ENCODE results near the gene GAS7.

Gene GAS7

DNA sequence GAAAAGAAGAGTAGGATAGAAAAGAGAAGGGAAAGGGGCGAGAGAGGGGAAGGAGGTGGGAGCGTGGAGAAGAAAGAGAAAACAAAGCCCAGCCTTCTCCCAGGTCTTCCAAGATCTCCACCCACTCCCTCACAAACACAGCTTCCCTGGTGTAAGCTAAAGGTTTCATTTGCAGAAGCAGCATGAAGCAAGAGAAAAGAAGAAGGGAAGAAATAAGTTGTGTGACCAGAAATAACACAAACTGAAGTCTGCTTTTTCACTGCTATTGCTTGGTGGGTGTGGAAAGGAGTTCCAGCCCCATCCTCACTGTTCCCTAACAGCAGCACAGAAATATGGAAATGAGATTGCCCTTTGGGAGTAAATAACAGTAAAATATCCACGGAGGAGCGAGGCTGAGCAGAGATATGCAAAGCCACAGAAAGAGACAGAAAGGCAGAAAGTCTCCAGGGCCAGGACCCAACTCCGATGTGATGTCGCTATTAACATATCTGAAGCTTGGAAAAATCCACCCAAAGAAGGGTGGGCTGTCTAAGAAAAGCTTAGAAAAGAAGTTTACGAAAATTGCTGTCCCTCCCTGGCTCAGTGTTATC lies 10.3 kb upstream of the GAS7 start:
- Histone ChIP-seq H3K4me1 (ENCODE audit: control insufficient read depth, low read depth, low read length) (no peaks in the 10 kb centered on the region), H3K36me3 (ENCODE audit: control insufficient read depth, insufficient read depth, low read length) (no peaks in the 10 kb centered on the region), H3K4me3 (ENCODE audit: low read length) (no peak overlapping the region), H3K4me2 (ENCODE audit: low read length) (no peak overlapping the region), H3K4ac (ENCODE audit: low read depth, low read length) (no peak overlapping the region), H4K5ac (ENCODE audit: low read length) (no peak overlapping the region), H3K18ac (ENCODE audit: low read length) (peak overlapping the region; percentile 31), H3K23ac (ENCODE audit: low read length) (no peak overlapping the region), H3K27ac (ENCODE audit: low read depth, low read length) (no peak overlapping the region), H3K79me2 (ENCODE audit: control insufficient read depth, insufficient read depth, low read length) (no peaks in the 10 kb centered on the region), H2BK5ac (ENCODE audit: low read length) (no peak overlapping the region), H3K79me1 (ENCODE audit: low read length) (no peaks in the 10 kb centered on the region), H3K27me3 (ENCODE audit: insufficient read depth, low read length, poor library complexity) (no peaks in the 10 kb centered on the region), H2BK15ac (replicated peaks; ENCODE audit: low read depth) (peak overlapping the region; percentile 79), H2AK5ac (ENCODE audit: low read length) (no peak overlapping the region), H3K9ac (ENCODE audit: low read length) (no peak overlapping the region), H4K8ac (ENCODE audit: low read depth, low read length) (no peak overlapping the region), H2BK120ac (ENCODE audit: low read depth, low read length) (no peak overlapping the region), H3K56ac (ENCODE audit: low read length) (no peak overlapping the region)
- WGBS (ENCODE audit: extremely low coverage, insufficient coverage, low lambda C conversion rate) = no CpG with 5 or more reads among the region's 7 CpGs
- no peak for DNase-seq

GRCh38 chr17:10207153-10207552 lies 8.7 kb upstream of the GAS7 start:
- Histone ChIP-seq H3K36me3 (ENCODE audit: control insufficient read depth, insufficient read depth, low read length) (no peaks in the 10 kb centered on the region), H2BK5ac (ENCODE audit: low read length) (no peak overlapping the region), H3K9ac (ENCODE audit: low read length) (no peak overlapping the region), H3K56ac (ENCODE audit: low read length) (no peak overlapping the region), H4K5ac (ENCODE audit: low read length) (no peak overlapping the region), H3K18ac (ENCODE audit: low read length) (no peak overlapping the region), H3K79me1 (ENCODE audit: low read length) (no peaks in the 10 kb centered on the region), H2BK15ac (replicated peaks; ENCODE audit: low read depth) (no peak overlapping the region), H4K8ac (ENCODE audit: low read depth, low read length) (no peak overlapping the region), H3K27me3 (ENCODE audit: insufficient read depth, low read length, poor library complexity) (no peaks in the 10 kb centered on the region), H2AK5ac (ENCODE audit: low read length) (no peak overlapping the region), H3K27ac (ENCODE audit: low read depth, low read length) (no peak overlapping the region), H3K4me3 (ENCODE audit: low read length) (no peak overlapping the region), H3K79me2 (ENCODE audit: control insufficient read depth, insufficient read depth, low read length) (no peaks in the 10 kb centered on the region), H3K4ac (ENCODE audit: low read depth, low read length) (no peak overlapping the region), H3K23ac (ENCODE audit: low read length) (no peak overlapping the region), H3K4me1 (ENCODE audit: control insufficient read depth, low read depth, low read length) (no peaks in the 10 kb centered on the region), H2BK120ac (ENCODE audit: low read depth, low read length) (no peak overlapping the region), H3K4me2 (ENCODE audit: low read length) (no peak overlapping the region)
- no peak for DNase-seq
- WGBS (ENCODE audit: extremely low coverage, insufficient coverage, low lambda C conversion rate) = no CpG with 5 or more reads among the region's 4 CpGs

- peak overlapping the region; percentile 52 for H3K4ac ChIP-seq (ENCODE audit: low read depth, low read length)
- no peak overlapping the region for H4K5ac ChIP-seq (ENCODE audit: low read length)
- H2BK15ac ChIP-seq (replicated peaks; ENCODE audit: low read depth) = no peak overlapping the region
- no peak overlapping the region for H3K23ac ChIP-seq (ENCODE audit: low read length)
- no peak overlapping the region for H4K8ac ChIP-seq (ENCODE audit: low read depth, low read length)
- H3K36me3 ChIP-seq (ENCODE audit: control insufficient read depth, insufficient read depth, low read length) = no peaks in the 10 kb centered on the region
- H2BK120ac ChIP-seq (ENCODE audit: low read depth, low read length) = peak overlapping the region; percentile 35
- H2AK5ac ChIP-seq (ENCODE audit: low read length) = no peak overlapping the region
- H3K18ac ChIP-seq (ENCODE audit: low read length) = no peak overlapping the region
- no peak for DNase-seq
- H3K4me2 ChIP-seq (ENCODE audit: low read length) = no peak overlapping the region
- H3K9ac ChIP-seq (ENCODE audit: low read length) = no peak overlapping the region
- no CpG with 5 or more reads among the region's 2 CpGs for whole genome bisulfite sequencing (ENCODE audit: extremely low coverage, insufficient coverage, low lambda C conversion rate)
- no peak overlapping the region for H2BK5ac ChIP-seq (ENCODE audit: low read length)
- H3K4me3 ChIP-seq (ENCODE audit: low read length) = no peak overlapping the region
- no peak overlapping the region for H3K27ac ChIP-seq (ENCODE audit: low read depth, low read length)
- H3K4me1 ChIP-seq (ENCODE audit: control insufficient read depth, low read depth, low read length) = no peaks in the 10 kb centered on the region
- no peaks in the 10 kb centered on the region for H3K79me2 ChIP-seq (ENCODE audit: control insufficient read depth, insufficient read depth, low read length)
- H3K56ac ChIP-seq (ENCODE audit: low read length) = no peak overlapping the region
- H3K79me1 ChIP-seq (ENCODE audit: low read length) = no peaks in the 10 kb centered on the region
- no peaks in the 10 kb centered on the region for H3K27me3 ChIP-seq (ENCODE audit: insufficient read depth, low read length, poor library complexity)
These were observed 7.3 kb upstream of the GAS7 start for GRCh38 chr17:10205549-10206185.

DNA sequence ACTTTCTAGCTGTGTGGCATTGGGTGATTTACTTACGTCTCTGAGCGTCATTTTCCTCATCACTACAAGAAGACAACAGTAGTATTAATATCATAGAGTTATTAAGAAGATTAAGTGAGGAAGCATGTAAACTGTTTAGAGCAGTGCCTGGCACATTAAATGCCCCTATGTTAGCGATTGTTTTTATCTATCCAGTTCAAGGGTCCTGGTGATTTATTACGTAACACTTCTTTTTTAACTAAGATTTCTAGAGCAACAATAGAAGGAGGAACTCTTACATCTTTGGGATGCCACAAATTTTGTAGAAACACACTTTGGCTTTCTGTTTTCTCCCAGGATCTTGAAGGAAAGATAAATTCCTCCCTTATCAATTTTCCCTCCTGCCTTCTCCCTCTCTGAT lies 3.3 kb upstream of the GAS7 start:
- no peak overlapping the region for H3K4me3 ChIP-seq (ENCODE audit: low read length)
- H4K8ac ChIP-seq (ENCODE audit: low read depth, low read length) = no peak overlapping the region
- H4K5ac ChIP-seq (ENCODE audit: low read length) = no peak overlapping the region
- H3K18ac ChIP-seq (ENCODE audit: low read length) = no peak overlapping the region
- no peak overlapping the region for H2BK5ac ChIP-seq (ENCODE audit: low read length)
- no peaks in the 10 kb centered on the region for H3K27me3 ChIP-seq (ENCODE audit: insufficient read depth, low read length, poor library complexity)
- no peak overlapping the region for H3K9ac ChIP-seq (ENCODE audit: low read length)
- H3K56ac ChIP-seq (ENCODE audit: low read length) = no peak overlapping the region
- no peaks in the 10 kb centered on the region for H3K36me3 ChIP-seq (ENCODE audit: control insufficient read depth, insufficient read depth, low read length)
- H2BK15ac ChIP-seq (replicated peaks; ENCODE audit: low read depth) = no peak overlapping the region
- H3K4me2 ChIP-seq (ENCODE audit: low read length) = no peak overlapping the region
- H2BK120ac ChIP-seq (ENCODE audit: low read depth, low read length) = no peak overlapping the region
- no peaks in the 10 kb centered on the region for H3K4me1 ChIP-seq (ENCODE audit: control insufficient read depth, low read depth, low read length)
- WGBS (ENCODE audit: extremely low coverage, insufficient coverage, low lambda C conversion rate) = no CpG with 5 or more reads among the region's 4 CpGs
- DNase-seq = no peak
- H2AK5ac ChIP-seq (ENCODE audit: low read length) = no peak overlapping the region
- H3K79me2 ChIP-seq (ENCODE audit: control insufficient read depth, insufficient read depth, low read length) = no peaks in the 10 kb centered on the region
- H3K23ac ChIP-seq (ENCODE audit: low read length) = no peak overlapping the region
- H3K27ac ChIP-seq (ENCODE audit: low read depth, low read length) = no peak overlapping the region
- no peaks in the 10 kb centered on the region for H3K79me1 ChIP-seq (ENCODE audit: low read length)
- H3K4ac ChIP-seq (ENCODE audit: low read depth, low read length) = no peak overlapping the region

- Histone ChIP-seq H2BK5ac (ENCODE audit: low read length) (no peak overlapping the region), H3K27me3 (ENCODE audit: insufficient read depth, low read length, poor library complexity) (no peaks in the 10 kb centered on the region), H3K4me2 (ENCODE audit: low read length) (no peak overlapping the region), H3K36me3 (ENCODE audit: control insufficient read depth, insufficient read depth, low read length) (no peaks in the 10 kb centered on the region), H3K4me3 (ENCODE audit: low read length) (no peak overlapping the region), H3K23ac (ENCODE audit: low read length) (no peak overlapping the region), H3K27ac (ENCODE audit: low read depth, low read length) (no peak overlapping the region), H2BK120ac (ENCODE audit: low read depth, low read length) (no peak overlapping the region), H3K79me2 (ENCODE audit: control insufficient read depth, insufficient read depth, low read length) (peaks cover 5% of the 10 kb centered on the region), H3K79me1 (ENCODE audit: low read length) (peaks cover 8% of the 10 kb centered on the region), H4K8ac (ENCODE audit: low read depth, low read length) (no peak overlapping the region), H2AK5ac (ENCODE audit: low read length) (no peak overlapping the region), H4K5ac (ENCODE audit: low read length) (no peak overlapping the region), H3K56ac (ENCODE audit: low read length) (no peak overlapping the region), H3K9ac (ENCODE audit: low read length) (no peak overlapping the region), H3K18ac (ENCODE audit: low read length) (no peak overlapping the region), H3K4me1 (ENCODE audit: control insufficient read depth, low read depth, low read length) (no peaks in the 10 kb centered on the region), H3K4ac (ENCODE audit: low read depth, low read length) (no peak overlapping the region), H2BK15ac (replicated peaks; ENCODE audit: low read depth) (no peak overlapping the region)
- WGBS (ENCODE audit: extremely low coverage, insufficient coverage, low lambda C conversion rate) = no CpG with 5 or more reads among the region's 4 CpGs
- DNase-seq = no peak
These were observed 2.2 kb upstream of the GAS7 start for GRCh38 chr17:10200645-10201044.

GRCh38 chr17:10200016-10200415 lies 1.6 kb upstream of the GAS7 start:
- Histone ChIP-seq H3K79me2 (ENCODE audit: control insufficient read depth, insufficient read depth, low read length) (peaks cover 9% of the 10 kb centered on the region), H3K56ac (ENCODE audit: low read length) (no peak overlapping the region), H2BK15ac (replicated peaks; ENCODE audit: low read depth) (no peak overlapping the region), H4K8ac (ENCODE audit: low read depth, low read length) (no peak overlapping the region), H3K4me3 (ENCODE audit: low read length) (no peak overlapping the region), H3K4ac (ENCODE audit: low read depth, low read length) (no peak overlapping the region), H3K9ac (ENCODE audit: low read length) (no peak overlapping the region), H3K36me3 (ENCODE audit: control insufficient read depth, insufficient read depth, low read length) (no peaks in the 10 kb centered on the region), H3K18ac (ENCODE audit: low read length) (no peak overlapping the region), H2BK120ac (ENCODE audit: low read depth, low read length) (peak overlapping the region; percentile 14), H3K79me1 (ENCODE audit: low read length) (peaks cover 14% of the 10 kb centered on the region), H2AK5ac (ENCODE audit: low read length) (no peak overlapping the region), H3K27ac (ENCODE audit: low read depth, low read length) (no peak overlapping the region), H2BK5ac (ENCODE audit: low read length) (no peak overlapping the region), H4K5ac (ENCODE audit: low read length) (no peak overlapping the region), H3K4me2 (ENCODE audit: low read length) (no peak overlapping the region), H3K23ac (ENCODE audit: low read length) (no peak overlapping the region), H3K4me1 (ENCODE audit: control insufficient read depth, low read depth, low read length) (no peaks in the 10 kb centered on the region), H3K27me3 (ENCODE audit: insufficient read depth, low read length, poor library complexity) (no peaks in the 10 kb centered on the region)
- no CpG with 5 or more reads among the region's 3 CpGs for WGBS (ENCODE audit: extremely low coverage, insufficient coverage, low lambda C conversion rate)
- DNase-seq = no peak

Data from mesendoderm (in vitro differentiated cells).